Epithelial cell of prostate (primary cell): ENCODE data around the gene KNSTRN.

Experiments used
- DNase-seq: peaks from one replicate; pipeline ENCODE4 v3.0.0-alpha.2; 2011; ENCODE audit warnings: low read depth, low spot score
- H3K27ac ChIP-seq: fragments of 450-650 bp; 2 replicates; pipeline ENCODE4 v1.5.1; 2017; ENCODE audit warnings: mild to moderate bottlenecking

Gene KNSTRN

DNA sequence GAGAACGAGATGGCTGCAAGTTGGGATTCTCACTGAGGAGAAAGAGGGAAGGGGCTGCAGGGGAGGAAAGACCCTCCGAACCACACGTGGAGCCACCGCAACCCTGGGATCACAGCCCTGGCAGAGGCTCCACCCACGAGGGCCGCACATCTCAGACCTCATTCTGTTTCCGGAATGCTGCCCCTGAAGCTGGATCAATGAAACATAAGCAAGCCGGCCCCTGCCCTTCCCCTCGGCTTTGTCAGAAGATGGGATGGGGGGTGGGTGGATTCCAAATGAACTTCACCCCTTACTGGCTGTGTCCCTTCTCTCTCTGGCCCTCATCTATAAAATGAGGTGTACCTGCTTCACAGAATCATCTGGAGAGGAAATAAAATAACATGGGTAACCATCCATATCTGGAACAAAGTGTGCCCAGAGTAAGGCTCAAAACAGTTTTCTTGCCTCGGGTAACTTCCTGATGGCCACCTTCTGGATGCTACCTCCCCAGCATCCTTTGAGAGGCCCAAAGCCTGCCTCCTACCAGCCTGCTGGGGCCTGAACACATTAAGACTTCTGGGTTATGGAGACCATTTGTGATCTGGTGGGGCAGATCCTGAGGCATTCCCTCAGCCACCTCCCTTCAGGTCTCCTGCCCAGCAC lies 37.2 kb upstream of the KNSTRN start:
- H3K27ac ChIP-seq = no peak overlapping the region
- no peak for DNase-seq

DNA sequence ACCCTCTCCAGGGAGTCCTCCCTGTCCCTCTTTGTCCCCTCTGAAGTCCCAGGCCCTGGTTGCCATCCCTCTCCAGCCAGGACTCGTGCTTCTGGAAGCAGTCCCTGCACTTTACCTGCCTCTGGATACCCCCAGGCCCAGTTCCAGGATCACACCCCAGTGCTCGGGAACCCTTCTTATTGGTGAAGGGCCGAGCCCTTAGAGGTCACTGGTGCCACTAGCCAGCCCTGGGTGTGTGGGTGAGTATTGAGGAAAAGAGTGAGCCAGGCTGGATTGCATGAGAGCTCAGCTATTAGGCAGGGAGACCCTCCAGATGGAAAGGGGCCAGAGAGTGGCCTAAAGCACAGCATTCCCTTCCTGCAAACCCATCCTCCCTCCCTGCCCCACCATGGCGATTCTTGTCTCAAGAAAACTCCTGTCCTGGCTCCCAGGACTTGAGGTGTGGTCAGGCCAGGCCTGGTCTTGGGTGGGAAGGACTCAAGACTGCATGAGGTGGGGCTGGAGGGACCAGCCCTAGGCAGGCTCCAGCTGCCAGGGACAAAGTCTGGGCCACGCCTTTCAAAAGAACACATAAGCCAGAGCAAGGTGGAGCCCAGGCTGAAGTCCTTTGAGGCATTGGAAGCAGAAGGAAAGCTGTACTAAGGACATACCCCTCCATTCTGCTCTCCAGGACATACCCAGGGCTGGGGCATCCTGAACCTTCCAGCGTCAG lies 36.5 kb upstream of the KNSTRN start:
- H3K27ac ChIP-seq = no peak overlapping the region
- no peak for DNase-seq

DNA sequence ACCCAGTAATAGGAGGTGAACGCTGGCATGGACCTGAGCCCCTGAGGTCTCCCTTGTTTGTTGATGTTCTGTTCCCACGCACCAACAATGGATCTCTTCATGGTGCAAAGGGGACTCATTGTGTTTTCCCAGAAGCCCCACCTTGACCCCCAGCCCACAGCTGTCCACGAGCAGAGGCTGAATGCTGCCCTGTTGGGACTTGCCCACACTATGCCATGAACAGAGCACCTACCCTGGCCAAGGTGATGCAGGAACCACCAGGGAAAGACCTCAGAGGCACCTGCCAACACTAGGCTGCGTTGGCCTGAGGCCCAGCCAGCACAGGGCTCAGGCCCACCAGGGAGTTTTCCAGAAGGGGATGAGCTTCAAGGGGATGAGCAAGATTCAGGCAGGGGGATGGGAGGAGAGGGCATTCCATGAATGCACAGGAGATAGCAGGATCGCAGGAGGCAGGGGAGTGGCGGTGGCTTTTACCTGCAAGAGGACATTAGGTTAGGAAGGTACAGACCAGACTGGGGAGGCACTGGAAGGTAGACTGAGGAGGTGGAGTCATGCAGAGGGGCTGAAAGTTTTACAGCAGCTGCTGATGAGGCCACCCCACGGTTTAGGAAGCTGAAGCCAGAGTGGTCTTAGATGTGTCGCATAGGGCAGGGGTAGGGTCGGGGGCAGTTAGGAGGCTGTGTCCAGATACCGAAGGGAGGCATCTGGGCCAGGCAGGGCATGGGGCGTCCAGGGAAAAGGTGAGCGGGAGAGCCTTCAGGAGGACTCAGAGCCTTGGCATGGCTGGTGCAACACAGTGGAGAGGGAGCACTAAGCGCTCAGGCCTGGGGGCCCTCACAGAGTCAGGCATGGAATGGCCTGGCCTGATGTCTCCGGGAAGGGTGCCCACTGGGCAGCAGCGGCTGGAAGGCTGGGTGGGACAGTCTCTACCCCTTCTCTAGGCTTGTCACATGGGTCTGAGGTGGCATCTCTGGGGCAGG lies 35.7 kb upstream of the KNSTRN start:
- H3K27ac ChIP-seq = no peak overlapping the region
- DNase-seq = no peak

DNA sequence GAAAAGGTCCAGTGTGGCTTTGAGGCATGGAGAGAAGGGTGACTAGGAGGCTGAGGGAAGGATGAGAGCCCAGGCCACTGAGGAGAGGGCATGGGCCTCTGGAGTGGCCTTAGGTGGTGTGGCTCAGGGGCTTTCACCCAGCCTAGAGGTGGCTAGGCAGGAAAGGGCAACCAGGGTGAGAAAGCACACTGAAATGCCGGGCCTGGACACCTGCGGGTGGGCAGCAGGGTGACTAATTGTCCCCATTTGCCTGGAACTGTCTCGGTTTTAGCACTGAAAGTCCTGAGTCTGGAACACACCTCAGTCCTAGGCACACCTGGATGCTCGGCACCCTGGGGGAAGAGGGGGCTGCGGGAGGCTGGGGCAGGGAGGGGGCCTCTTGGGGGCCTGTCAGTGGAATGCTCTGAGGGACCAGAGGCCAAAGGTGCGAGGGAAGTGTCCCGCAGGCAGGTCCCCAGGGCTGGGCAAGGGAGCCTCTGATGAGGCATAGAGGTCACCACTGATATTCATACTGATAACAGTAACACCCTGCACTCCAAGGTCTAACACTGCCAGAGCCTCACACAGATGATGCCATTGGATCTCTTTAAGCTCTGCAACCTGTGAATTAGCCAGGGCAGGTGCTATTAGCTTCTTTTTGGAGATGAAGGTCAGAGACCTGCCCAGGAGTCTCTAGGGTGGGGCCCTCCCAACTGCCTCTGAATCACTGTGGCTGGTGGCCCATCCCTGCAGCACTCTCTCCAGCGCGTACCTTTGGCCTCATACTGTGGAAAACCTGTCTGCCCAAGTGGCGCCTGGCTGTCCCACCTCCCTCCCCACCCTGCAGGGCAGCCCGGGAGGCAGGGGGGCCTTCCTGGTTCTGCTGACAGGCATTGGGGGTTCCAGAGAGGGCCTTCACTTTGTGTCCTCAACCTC lies 34.7 kb upstream of the KNSTRN start:
- no peak overlapping the region for H3K27ac ChIP-seq
- no peak for DNase-seq

DNA sequence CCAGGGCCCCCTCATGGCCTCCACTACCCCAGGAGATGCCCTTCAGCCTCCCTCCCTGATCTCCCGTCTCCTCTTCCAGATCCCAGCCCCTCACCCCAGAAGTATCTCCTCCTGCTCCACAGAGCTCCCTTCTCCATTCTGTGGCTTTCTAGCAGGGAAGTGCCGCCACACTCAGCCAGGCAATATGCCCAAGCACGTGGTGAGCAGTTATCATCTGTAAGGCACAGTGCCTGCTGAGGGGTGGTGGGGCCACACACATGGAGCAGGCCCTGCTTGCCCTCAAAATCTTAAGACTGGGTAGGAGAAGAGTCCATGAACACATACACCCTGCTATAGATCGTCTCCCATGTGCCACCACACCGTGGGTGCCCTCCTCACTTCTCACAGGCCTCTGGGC lies 34.0 kb upstream of the KNSTRN start:
- no peak overlapping the region for H3K27ac ChIP-seq
- DNase-seq = no peak

DNA sequence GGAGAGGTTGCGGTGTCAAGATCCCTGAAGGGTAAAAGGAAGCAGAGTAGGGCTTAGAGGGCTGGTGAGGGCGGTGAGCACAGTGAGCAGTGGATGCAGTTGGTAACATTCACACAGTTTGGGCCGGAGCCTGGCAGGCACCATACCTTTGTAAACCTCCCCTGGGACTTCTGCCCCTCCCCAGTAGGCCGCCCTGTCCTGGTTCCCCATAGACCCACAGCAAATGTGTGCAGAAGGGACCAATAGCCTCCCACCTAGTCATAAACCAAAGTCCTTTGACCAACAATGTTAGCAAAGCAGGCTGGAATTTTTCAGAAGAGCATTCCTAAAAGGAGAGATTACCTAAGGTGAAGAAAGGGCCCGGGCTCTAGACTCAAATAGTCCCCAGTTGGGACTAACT lies 33.4 kb upstream of the KNSTRN start:
- H3K27ac ChIP-seq = no peak overlapping the region
- DNase-seq = no peak

DNA sequence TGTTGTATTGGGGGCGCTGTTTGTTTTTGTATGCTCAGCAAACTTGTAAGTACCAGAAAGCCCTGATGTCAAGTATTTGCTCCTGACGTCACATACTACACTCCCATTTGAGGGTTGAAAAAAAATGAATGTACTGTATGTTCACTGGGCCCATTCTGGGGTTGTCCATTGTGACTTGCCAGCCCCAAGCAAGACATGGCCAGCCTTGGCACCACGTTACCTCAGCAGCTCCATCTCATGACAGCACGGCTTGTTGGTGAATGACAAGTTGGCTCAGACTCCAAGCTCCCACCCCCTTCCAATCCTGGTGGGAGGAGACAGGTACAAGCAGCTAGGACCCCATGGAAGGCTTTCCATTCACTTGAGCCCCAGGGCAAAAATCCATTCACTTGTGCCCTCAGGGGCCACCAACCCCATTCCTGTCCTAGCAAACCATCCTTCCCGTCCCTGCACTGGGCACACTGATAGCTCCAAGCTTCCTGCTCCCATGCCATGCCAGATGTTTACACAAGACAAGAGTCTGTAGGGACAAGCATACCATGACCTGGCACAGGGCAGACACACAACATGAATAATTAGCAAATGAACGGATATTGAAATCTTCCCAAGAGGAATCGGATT lies 30.1 kb upstream of the KNSTRN start:
- no peak for DNase-seq
- no peak overlapping the region for H3K27ac ChIP-seq

DNA sequence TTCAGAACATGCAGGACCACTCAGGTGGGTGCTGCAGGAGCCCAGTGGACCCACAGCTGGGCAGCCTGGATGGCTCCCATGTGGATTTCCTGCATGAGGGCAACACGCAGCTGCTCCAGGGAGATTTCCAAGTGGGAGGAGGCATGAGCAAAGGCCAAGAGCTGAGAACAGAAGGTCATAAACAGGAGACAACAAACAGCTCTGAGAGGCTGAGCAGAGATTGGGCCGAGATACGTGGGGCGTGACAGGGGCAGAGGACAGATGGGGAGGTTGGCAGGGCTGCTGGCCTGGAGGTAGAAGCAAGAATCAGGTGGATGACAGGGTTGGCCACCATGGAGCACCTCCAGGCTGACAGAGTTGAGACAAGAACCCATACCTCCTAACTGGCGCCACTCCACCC lies 28.8 kb upstream of the KNSTRN start:
- no peak overlapping the region for H3K27ac ChIP-seq

DNA sequence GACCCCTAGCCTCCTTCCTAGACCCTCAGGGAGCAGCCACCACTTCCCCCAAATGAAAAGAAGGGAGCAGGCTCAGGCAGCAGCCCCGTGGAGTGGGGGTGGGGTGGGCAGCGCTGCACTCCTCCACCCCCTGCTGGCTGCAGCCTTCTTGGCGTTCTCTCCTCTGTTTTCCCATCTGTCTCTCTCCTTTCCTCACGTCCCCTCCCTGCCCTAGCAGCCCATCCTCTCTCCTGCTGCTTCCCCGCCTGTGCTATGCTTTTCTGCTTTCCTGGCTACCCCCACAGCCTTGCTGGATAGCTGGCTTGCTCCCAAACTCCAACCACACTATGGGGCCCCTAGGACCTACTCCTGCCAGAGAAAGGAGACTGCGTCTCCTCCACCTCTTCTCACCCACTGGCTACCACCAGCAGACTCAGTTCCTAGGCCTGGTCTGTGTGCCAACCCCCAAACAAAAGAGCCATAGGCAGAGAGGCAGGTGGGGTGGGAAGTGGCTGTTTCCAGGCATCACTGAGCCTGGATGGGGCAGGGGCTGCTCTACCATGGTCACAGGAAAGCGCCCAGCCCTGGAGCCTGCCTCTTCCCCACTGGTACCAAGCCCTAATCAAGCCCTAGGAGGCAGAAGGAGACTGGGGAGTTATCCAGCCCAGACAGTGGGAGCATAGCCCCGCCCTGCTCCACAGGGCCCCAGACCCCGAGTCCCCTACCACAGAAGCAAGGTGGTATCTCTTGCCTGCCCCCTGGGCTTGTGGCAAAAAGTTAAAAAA lies 27.9 kb upstream of the KNSTRN start:
- DNase-seq = no peak
- H3K27ac ChIP-seq = no peak overlapping the region

More for the DNA sequence above, 28.8 kb upstream of the KNSTRN start:
- DNase-seq = no peak

DNA sequence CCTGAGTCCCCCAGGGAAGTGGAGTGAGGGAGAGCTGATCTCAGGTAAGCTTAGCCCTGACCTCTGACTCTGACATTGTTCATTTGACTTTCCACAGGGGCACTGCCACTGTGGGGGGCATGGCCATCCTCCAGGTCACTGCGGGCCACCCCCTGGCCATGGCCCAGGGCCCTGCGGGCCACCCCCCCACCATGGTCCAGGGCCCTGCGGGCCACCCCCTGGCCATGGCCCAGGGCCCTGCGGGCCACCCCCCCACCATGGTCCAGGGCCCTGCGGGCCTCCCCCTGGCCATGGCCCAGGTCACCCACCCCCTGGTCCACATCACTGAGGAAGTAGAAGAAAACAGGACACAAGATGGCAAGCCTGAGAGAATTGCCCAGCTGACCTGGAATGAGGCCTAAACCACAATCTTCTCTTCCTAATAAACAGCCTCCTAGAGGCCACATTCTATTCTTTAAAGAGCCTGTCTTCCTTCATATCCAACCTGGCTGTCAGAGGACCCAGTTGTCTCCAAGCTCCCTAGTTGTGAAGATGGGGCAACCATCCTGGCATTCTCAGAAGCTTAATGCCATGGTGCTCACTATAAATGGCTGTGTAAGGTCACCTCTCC lies 26.4 kb upstream of the KNSTRN start:
- DNase-seq = no peak
- H3K27ac ChIP-seq = no peak overlapping the region

DNA sequence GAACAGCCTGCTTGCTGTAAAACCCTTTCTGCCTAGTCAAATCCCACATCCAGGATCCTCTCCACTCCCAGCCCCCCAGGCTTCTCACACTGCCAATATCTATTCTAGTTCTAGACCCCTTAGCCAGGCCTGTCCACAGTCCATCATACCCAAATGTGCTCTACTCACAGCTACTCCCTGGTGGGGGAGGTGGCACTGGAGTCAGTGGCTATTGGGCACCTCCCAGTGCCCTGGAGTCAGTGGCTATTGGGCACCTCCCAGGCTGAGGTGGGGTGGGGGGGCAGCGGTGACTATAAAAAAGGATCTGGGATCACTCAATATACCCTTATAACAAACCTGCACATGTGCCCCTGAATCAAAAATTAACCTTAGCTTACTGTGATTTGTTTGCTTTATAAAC lies 25.3 kb upstream of the KNSTRN start:
- no peak for DNase-seq
- no peak overlapping the region for H3K27ac ChIP-seq

DNA sequence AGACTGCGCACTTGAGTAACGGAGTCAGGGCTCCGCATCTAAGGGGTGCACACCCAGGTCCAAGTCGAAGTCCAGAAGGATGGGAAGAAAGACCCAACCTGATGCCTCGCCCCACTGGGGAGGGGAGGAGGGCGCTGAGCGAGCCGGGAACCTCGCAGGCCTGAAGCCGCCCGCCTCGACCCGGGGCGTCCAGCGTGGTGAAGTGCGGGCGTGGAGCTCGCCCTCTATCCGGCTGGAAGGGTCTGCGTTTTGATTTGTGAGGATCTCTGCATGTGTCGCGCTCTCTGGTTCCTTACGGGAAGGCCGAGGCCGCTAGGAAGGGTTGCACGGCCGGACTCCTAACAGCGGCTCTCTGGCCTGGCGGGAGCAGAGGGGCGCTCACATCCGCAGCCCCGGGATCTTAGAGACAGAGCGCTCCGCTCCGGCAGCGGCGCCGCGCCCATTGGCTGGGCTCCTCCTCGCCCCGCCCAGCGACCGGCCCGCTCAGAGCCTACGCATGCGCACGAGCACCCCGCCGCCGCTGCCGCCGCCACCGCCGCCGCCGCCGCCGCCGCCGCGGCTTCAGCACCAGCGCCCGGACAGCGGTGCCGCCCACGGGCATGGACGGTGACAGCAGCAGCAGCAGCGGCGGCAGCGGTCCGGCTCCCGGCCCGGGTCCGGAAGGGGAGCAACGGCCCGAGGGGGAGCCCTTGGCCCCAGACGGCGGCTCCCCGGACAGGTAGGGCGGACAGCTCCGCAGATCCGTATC lies 24.6 kb upstream of the KNSTRN start, which contains the start of gene DISP2:
Gene DISP2, plus strand, starts transcription at position 497 of the 748 bp plus-strand sequence. Its CDS starts 103 bp downstream, at position 600.
- H3K27ac ChIP-seq = no peak within 1 kb of the TSS
- DNase-seq = no peak

DNA sequence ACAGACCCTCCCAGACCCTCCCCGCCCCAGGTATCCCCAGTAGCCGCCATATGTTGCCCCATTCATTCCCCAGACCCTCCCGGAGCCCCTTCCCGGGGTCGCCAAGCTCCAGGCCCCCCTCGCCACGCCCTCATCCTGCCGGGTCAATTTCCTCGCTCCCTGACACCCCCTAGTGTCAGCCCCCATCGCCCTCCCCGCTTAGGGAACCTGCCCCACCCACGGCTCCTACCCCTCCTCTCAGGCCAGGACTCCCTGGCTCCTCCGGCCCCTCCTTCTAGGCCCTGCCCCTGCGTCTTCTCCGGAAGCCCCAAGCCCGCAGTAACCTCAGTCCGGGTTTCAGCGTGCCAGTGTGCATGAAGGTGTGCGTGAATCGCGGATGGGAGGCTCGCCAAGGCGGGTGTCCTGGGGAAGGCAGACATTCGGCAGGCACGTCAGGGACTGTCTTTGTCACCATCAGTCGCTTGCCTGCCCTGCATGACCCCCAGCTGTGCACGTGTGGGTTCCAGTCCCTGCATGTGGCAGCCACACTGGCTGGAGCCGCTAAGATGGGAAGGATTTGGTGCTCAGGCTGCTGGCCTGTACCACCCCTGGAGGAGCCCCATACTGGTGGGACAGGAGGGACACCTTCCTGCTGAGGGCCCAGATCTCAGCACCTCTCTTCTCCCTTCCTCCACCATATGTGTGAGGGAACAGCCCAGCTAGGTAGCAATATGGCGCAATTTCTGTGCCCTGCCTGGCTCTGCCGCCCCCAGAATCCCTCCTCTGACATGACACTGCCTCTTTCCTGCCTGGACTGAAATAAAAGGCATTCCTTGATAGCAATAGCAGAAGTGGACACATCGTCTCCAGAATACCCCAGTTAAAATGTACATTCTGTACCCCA lies 23.8 kb upstream of the KNSTRN start:
- no peak for DNase-seq
- no peak overlapping the region for H3K27ac ChIP-seq

DNA sequence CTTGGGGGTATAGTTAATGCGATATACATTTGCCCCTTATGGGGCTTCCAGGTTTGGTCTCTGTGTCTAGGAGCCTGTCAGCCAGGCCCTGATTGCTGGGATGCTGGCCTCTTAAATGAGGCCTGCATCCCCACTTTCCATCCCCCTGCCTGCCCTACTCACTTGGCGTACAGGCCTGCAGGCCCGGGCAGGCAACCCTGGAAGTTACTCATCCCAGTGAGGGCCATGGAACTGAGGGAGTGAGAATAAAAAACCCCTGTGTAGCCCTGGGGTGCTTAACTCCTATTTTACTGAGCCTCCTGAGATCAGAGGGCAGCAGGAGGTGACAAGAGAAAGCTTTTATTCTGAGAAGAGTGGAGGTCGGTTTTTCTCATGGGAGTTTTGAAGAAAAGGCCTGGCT lies 22.5 kb upstream of the KNSTRN start:
- DNase-seq = no peak
- no peak overlapping the region for H3K27ac ChIP-seq

DNA sequence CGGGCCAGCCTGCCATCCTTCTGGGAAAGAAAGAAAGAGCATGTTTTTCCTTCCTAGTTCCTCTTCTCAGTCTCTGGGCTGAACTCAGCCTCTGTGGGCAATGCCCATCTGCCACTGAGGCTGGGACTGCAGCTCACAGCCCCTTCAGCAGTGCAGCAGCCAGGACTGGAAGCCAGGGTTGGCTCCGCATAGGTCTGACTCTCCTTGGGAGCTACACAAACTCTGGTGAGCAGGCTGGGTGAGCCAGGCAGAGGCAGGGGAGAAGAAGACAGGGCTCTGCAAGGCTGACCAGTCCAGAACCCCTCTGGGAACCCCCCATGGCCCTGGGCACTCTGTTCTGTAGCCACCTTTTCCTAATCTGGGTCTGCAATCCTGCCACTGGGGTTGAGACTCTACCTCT lies 20.9 kb upstream of the KNSTRN start:
- no peak overlapping the region for H3K27ac ChIP-seq
- DNase-seq = no peak

DNA sequence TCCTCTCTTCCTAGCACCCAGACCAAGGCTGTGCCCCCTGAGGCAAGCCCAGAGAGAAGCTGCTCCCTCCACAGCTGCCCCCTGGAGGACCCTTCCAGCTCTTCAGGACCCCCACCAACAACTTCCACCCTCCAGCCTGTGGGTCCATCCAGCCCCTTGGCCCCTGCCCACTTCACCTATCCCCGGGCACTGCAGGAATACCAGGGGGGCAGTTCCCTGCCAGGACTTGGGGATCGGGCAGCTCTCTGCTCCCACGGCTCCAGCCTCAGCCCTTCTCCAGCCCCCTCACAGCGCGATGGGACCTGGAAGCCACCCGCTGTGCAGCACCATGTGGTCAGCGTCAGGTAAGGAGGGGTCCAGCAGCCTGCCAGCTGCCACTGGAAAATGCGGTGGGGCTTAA lies 18.9 kb upstream of the KNSTRN start:
- H3K27ac ChIP-seq = no peak overlapping the region

DNA sequence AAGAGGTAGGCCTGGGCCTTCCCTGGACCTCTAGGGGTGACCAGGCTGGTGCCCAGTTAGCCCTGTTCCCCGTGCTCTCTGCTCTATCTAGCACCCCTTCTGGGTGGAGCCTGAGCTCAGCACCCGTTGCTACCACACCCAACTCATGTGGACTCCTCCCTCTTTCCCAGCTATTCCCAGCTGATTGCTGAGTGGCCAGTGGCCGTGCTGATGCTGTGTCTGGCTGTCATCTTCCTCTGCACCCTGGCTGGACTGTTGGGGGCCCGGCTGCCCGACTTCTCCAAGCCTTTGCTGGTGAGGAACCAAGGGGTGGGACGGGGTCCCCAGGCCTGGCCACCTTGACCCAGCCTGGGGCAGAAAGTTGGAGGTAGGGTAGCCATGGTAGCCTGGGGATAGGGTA lies 18.3 kb upstream of the KNSTRN start:
- no peak overlapping the region for H3K27ac ChIP-seq
- DNase-seq = no peak

More for the DNA sequence above, 18.9 kb upstream of the KNSTRN start:
- DNase-seq = no peak
